Measurements from ENCODE around the gene CT45A10.
"Not testable (repeated sequence)": the region's sequence is repeated elsewhere in the genome, so short reads cannot be mapped to it uniquely, and the experiment has no call there.

CT45A10 gene

GRCh38 chrX:135893294-135893817, at the start of gene CT45A10, which contains the start of gene SAGE1:
Gene CT45A10 (minus strand): TSS chrX:135893444. CDS start chrX:135885344, 8,100 bp downstream.
Gene SAGE1 (plus strand): TSS chrX:135893716. CDS start chrX:135896243, 2,527 bp downstream.
- no peak for DNase-seq

GRCh38 chrX:135931644-135932487, 38.6 kb upstream of the CT45A10 start:
- no peak for DNase-seq

- no peak for DNase-seq
Observed at GRCh38 chrX:135927897-135928296, 34.7 kb upstream of the CT45A10 start.

- no peak for DNase-seq
Observed at GRCh38 chrX:135923353-135923752, 30.1 kb upstream of the CT45A10 start.

GRCh38 chrX:135920516-135920915, 27.3 kb upstream of the CT45A10 start:
- not testable (repeated sequence) for DNase-seq

- no peak for DNase-seq
Observed at GRCh38 chrX:135914404-135914803, 21.2 kb upstream of the CT45A10 start.

GRCh38 chrX:135910251-135910650, 17.0 kb upstream of the CT45A10 start:
- DNase-seq, result no peak

GRCh38 chrX:135892781-135893180, 463 bp downstream of the CT45A10 start:
- no peak for DNase-seq

GRCh38 chrX:135890087-135890585, 3.1 kb downstream of the CT45A10 start:
- DNase-seq, result no peak

- not testable (repeated sequence) for DNase-seq
Observed at GRCh38 chrX:135888976-135889375, 4.3 kb downstream of the CT45A10 start.

GRCh38 chrX:135888230-135888629, 5.0 kb downstream of the CT45A10 start:
- not testable (repeated sequence) for DNase-seq

- DNase-seq, result not testable (repeated sequence)
Observed at GRCh38 chrX:135882741-135883140, 10.5 kb downstream of the CT45A10 start.

GRCh38 chrX:135871712-135872111, 21.5 kb downstream of the CT45A10 start, which contains the start of gene CT45A9:
Gene CT45A9 (minus strand): TSS chrX:135871812. CDS start chrX:135868061, 3,751 bp downstream.
- not testable (repeated sequence) for DNase-seq

GRCh38 chrX:135854438-135854837, 38.8 kb downstream of the CT45A10 start, which contains the start of gene CT45A8:
Gene CT45A8 (minus strand): TSS chrX:135854538. CDS start chrX:135850783, 3,755 bp downstream.
- DNase-seq, result not testable (repeated sequence)

GRCh38 chrX:135837180-135837579, 56.1 kb downstream of the CT45A10 start, which contains the start of gene CT45A7:
Gene CT45A7 (minus strand): TSS chrX:135837280. CDS start chrX:135833533, 3,747 bp downstream.
- DNase-seq, result not testable (repeated sequence)
